ES-I3 (cell line): ENCODE data around the gene TRIM69.
"Not testable (repeated sequence)": the region's sequence is repeated elsewhere in the genome, so short reads cannot be mapped to it uniquely, and the experiment has no call there.

Source experiments
- H3K36me3 ChIP-seq: 2 replicates; pipeline ENCODE4 v1.6.1; 2013; ENCODE audit warnings: mild to moderate bottlenecking, low read length, control low read depth, moderate library complexity; ENCODE audit not compliant: insufficient read depth
- H3K4me1 ChIP-seq: 2 replicates; pipeline ENCODE4 v1.6.1; 2013; ENCODE audit warnings: mild to moderate bottlenecking, control low read depth, low read length; ENCODE audit not compliant: insufficient read depth
- H3K9ac ChIP-seq: 2 replicates; pipeline ENCODE4 v1.6.1; 2013; ENCODE audit warnings: low read depth, mild to moderate bottlenecking, low read length, moderate library complexity
- H3K9me3 ChIP-seq: 2 replicates; pipeline ENCODE4 v1.6.1; 2013; ENCODE audit warnings: mild to moderate bottlenecking, low read length, moderate library complexity; ENCODE audit not compliant: control insufficient read depth, insufficient read depth

TRIM69 gene

GRCh38 chr15:44763187-44763586, 26.9 kb downstream of the TRIM69 start:
- H3K36me3 ChIP-seq, result no peaks in the 10 kb centered on the region
- no peak overlapping the region for H3K9ac ChIP-seq
- no peaks in the 10 kb centered on the region for H3K9me3 ChIP-seq

GRCh38 chr15:44763848-44764247, 27.5 kb downstream of the TRIM69 start:
- no peak overlapping the region for H3K9ac ChIP-seq
- no peaks in the 10 kb centered on the region for H3K9me3 ChIP-seq
- no peaks in the 10 kb centered on the region for H3K4me1 ChIP-seq
- H3K36me3 ChIP-seq, result no peaks in the 10 kb centered on the region

More at GRCh38 chr15:44763187-44763586, 26.9 kb downstream of the TRIM69 start:
- no peaks in the 10 kb centered on the region for H3K4me1 ChIP-seq

GRCh38 chr15:44765036-44765435, 28.7 kb downstream of the TRIM69 start:
- no peak overlapping the region for H3K9ac ChIP-seq
- H3K4me1 ChIP-seq, result no peaks in the 10 kb centered on the region
- no peaks in the 10 kb centered on the region for H3K36me3 ChIP-seq
- H3K9me3 ChIP-seq, result no peaks in the 10 kb centered on the region

GRCh38 chr15:44769521-44769920, 33.2 kb downstream of the TRIM69 start:
- no peaks in the 10 kb centered on the region for H3K36me3 ChIP-seq
- no peak overlapping the region for H3K9ac ChIP-seq
- no peaks in the 10 kb centered on the region for H3K9me3 ChIP-seq
- H3K4me1 ChIP-seq, result no peaks in the 10 kb centered on the region

GRCh38 chr15:44770715-44771114, 34.4 kb downstream of the TRIM69 start:
- not testable (repeated sequence) for H3K36me3 ChIP-seq, H3K9me3 ChIP-seq, H3K9ac ChIP-seq, H3K4me1 ChIP-seq

- no peaks in the 10 kb centered on the region for H3K9me3 ChIP-seq
- no peaks in the 10 kb centered on the region for H3K36me3 ChIP-seq
- no peak overlapping the region for H3K9ac ChIP-seq
- no peaks in the 10 kb centered on the region for H3K4me1 ChIP-seq
Measured at GRCh38 chr15:44775953-44776352, 39.6 kb downstream of the TRIM69 start.

- Histone ChIP-seq H3K9ac (no peak overlapping the region), H3K36me3 (no peaks in the 10 kb centered on the region), H3K9me3 (no peaks in the 10 kb centered on the region), H3K4me1 (no peaks in the 10 kb centered on the region)
Measured at GRCh38 chr15:44779761-44780160, 43.4 kb downstream of the TRIM69 start.

GRCh38 chr15:44780608-44781007, 44.3 kb downstream of the TRIM69 start:
- no peaks in the 10 kb centered on the region for H3K9me3 ChIP-seq
- H3K9ac ChIP-seq, result no peak overlapping the region
- no peaks in the 10 kb centered on the region for H3K4me1 ChIP-seq
- H3K36me3 ChIP-seq, result no peaks in the 10 kb centered on the region

- H3K4me1 ChIP-seq, result no peaks in the 10 kb centered on the region
- H3K9ac ChIP-seq, result no peak overlapping the region
- no peaks in the 10 kb centered on the region for H3K9me3 ChIP-seq
- H3K36me3 ChIP-seq, result no peaks in the 10 kb centered on the region
Measured at GRCh38 chr15:44781128-44781810, 44.9 kb downstream of the TRIM69 start.

- H3K36me3 ChIP-seq, result no peaks in the 10 kb centered on the region
- H3K9ac ChIP-seq, result no peak overlapping the region
- H3K9me3 ChIP-seq, result no peaks in the 10 kb centered on the region
Measured at GRCh38 chr15:44782516-44782915, 46.2 kb downstream of the TRIM69 start.

GRCh38 chr15:44784918-44785274, 48.6 kb downstream of the TRIM69 start:
- not testable (repeated sequence) for H3K4me1 ChIP-seq, H3K36me3 ChIP-seq, H3K9ac ChIP-seq, H3K9me3 ChIP-seq

More at GRCh38 chr15:44782516-44782915, 46.2 kb downstream of the TRIM69 start:
- no peaks in the 10 kb centered on the region for H3K4me1 ChIP-seq

- Histone ChIP-seq H3K9me3 (no peaks in the 10 kb centered on the region), H3K36me3 (no peaks in the 10 kb centered on the region), H3K4me1 (no peaks in the 10 kb centered on the region), H3K9ac (no peak overlapping the region)
Measured at GRCh38 chr15:44788748-44789147, 52.4 kb downstream of the TRIM69 start.

- no peaks in the 10 kb centered on the region for H3K9me3 ChIP-seq
- H3K9ac ChIP-seq, result no peak overlapping the region
- no peaks in the 10 kb centered on the region for H3K4me1 ChIP-seq
- H3K36me3 ChIP-seq, result no peaks in the 10 kb centered on the region
Measured at GRCh38 chr15:44790215-44790614, 53.9 kb downstream of the TRIM69 start.

GRCh38 chr15:44790656-44791055, 54.3 kb downstream of the TRIM69 start:
- Histone ChIP-seq H3K4me1 (no peaks in the 10 kb centered on the region), H3K36me3 (no peaks in the 10 kb centered on the region), H3K9ac (no peak overlapping the region), H3K9me3 (no peaks in the 10 kb centered on the region)

- Histone ChIP-seq H3K9me3 (no peaks in the 10 kb centered on the region), H3K4me1 (no peaks in the 10 kb centered on the region), H3K36me3 (no peaks in the 10 kb centered on the region), H3K9ac (no peak overlapping the region)
Measured at GRCh38 chr15:44792715-44793114, 56.4 kb downstream of the TRIM69 start.

- no peaks in the 10 kb centered on the region for H3K9me3 ChIP-seq
- H3K4me1 ChIP-seq, result no peaks in the 10 kb centered on the region
- no peak overlapping the region for H3K9ac ChIP-seq
- no peaks in the 10 kb centered on the region for H3K36me3 ChIP-seq
Measured at GRCh38 chr15:44794072-44794471, 57.7 kb downstream of the TRIM69 start.
